BJ (cell line): ENCODE results near the gene ZNF554. TPM values are rescaled to one million over a fixed set of nuclear protein-coding genes. Genes with fewer than 3 reads are reported as not detected.

Experiments used
- CTCF ChIA-PET: fragments of 350-600 bp; formaldehyde crosslinking; extraction: SDS; loops from one replicate; lab custom pipeline; 2021; ENCODE audit warnings: antibody characterized with exemption, inconsistent platforms; lab: Yijun Ruan, JAX
- POLR2A ChIA-PET: fragments of 300-600 bp; sonication (Branson Sonifier 250); formaldehyde crosslinking; extraction: SDS; loops from one replicate; lab custom pipeline; 2021; ENCODE audit warnings: antibody characterized with exemption; lab: Charles Lee
- DNase-seq: peaks from one replicate; pipeline ENCODE4 v3.0.0-alpha.2; 2011; ENCODE audit warnings: low read depth
- H3K27me3 ChIP-seq: 2 replicates; pipeline ENCODE4 v1.6.0; 2011; ENCODE audit warnings: low read length; ENCODE audit not compliant: control insufficient read depth, insufficient read depth
- H3K36me3 ChIP-seq: 2 replicates; pipeline ENCODE4 v1.5.1; 2011; ENCODE audit warnings: low read length; ENCODE audit not compliant: control insufficient read depth, insufficient read depth
- H3K4me3 ChIP-seq: 2 replicates; pipeline ENCODE4 v1.5.1; 2011; ENCODE audit warnings: low read depth, mild to moderate bottlenecking, control low read depth, low read length
- polyA plus RNA-seq: library from polyadenylated mRNA; depleted of rRNA; stranded (reverse); fragments of >200 nt; gene quantifications from 2 replicates; pipeline ENCODE4 v1.2.3, GENCODE V29; 2011
- TF ChIP-seq, protein P1 (sequence below): IDR thresholded peaks from 2 replicates; pipeline ENCODE4 v1.5.1; 2011; ENCODE audit warnings: low read depth, mild to moderate bottlenecking, control low read depth, inconsistent platforms, low read length, moderate library complexity; ENCODE audit not compliant: insufficient read depth

Gene ZNF554
- polyA plus RNA-seq, 1 experiment, result 2.1 TPM

DNA sequence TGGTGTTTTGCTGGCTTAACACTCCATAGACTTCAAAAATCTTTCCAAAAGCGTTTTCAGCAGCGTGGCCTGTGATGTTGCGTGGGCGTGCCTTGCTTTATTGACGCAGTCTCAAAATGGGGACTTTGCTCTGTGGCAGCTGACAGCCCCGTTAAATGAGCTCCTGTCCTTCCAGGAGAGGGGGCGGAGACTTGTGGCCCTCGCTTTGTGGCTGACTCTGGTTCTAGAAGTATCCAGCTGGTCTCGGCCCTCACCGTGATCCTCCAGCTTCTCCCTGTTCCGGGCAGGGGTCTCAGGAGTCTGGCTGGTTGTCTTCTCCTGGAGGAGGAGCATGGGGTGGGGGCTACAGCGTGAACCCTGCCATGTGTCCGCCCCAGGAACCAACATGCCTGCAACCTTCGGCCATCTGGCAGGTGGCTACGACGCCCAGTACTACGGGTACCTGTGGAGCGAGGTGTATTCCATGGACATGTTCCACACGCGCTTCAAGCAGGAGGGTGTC, 8.4 kb upstream of the ZNF554 start:
- ChIA-PET CTCF (no interaction called here), POLR2A (no interaction called here)
- TF ChIP-seq, protein P1, sequence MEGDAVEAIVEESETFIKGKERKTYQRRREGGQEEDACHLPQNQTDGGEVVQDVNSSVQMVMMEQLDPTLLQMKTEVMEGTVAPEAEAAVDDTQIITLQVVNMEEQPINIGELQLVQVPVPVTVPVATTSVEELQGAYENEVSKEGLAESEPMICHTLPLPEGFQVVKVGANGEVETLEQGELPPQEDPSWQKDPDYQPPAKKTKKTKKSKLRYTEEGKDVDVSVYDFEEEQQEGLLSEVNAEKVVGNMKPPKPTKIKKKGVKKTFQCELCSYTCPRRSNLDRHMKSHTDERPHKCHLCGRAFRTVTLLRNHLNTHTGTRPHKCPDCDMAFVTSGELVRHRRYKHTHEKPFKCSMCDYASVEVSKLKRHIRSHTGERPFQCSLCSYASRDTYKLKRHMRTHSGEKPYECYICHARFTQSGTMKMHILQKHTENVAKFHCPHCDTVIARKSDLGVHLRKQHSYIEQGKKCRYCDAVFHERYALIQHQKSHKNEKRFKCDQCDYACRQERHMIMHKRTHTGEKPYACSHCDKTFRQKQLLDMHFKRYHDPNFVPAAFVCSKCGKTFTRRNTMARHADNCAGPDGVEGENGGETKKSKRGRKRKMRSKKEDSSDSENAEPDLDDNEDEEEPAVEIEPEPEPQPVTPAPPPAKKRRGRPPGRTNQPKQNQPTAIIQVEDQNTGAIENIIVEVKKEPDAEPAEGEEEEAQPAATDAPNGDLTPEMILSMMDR, result no peak
- DNase-seq, result no peak
- no peaks in the 10 kb centered on the region for H3K27me3 ChIP-seq
- H3K36me3 ChIP-seq, result peaks cover 26% of the 10 kb centered on the region
- H3K4me3 ChIP-seq, result no peak overlapping the region

DNA sequence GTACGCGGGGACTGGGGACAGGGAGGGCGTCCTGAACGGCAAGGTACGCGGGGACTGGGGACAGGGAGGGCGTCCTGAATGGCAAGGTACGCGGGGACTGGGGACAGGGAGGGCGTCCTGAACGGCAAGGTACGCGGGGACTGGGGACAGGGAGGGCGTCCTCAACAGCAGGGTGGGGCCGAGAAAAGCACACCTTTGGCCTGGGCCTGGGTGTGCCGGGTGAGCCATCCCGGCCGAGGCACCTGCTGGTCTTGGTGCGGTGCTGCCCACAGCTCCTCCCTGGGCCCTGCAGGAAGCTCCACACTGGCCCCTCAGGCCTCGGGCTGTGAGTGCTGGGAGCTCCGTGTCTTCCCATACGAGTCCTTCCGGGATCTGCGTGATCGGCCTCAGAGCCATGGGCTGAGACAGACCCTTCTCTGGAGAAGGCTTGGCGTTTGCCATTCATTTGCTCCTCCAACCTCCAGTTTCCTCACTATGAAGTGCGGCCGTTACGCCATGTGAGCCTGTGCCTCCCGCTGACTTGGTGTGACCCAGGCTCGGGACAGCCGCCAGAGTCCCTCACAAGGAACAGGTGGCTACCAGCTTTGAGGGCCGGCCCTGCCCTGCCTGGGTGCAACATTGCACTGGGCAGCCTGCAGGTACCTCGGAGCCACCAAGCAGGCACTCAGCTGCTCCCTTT, 7.8 kb upstream of the ZNF554 start:
- TF ChIP-seq, protein P1, result no peak
- H3K36me3 ChIP-seq, result peaks cover 26% of the 10 kb centered on the region
- ChIA-PET POLR2A (no interaction called here), CTCF (no interaction called here)
- H3K4me3 ChIP-seq, result no peak overlapping the region
- no peaks in the 10 kb centered on the region for H3K27me3 ChIP-seq
- DNase-seq, result no peak

DNA sequence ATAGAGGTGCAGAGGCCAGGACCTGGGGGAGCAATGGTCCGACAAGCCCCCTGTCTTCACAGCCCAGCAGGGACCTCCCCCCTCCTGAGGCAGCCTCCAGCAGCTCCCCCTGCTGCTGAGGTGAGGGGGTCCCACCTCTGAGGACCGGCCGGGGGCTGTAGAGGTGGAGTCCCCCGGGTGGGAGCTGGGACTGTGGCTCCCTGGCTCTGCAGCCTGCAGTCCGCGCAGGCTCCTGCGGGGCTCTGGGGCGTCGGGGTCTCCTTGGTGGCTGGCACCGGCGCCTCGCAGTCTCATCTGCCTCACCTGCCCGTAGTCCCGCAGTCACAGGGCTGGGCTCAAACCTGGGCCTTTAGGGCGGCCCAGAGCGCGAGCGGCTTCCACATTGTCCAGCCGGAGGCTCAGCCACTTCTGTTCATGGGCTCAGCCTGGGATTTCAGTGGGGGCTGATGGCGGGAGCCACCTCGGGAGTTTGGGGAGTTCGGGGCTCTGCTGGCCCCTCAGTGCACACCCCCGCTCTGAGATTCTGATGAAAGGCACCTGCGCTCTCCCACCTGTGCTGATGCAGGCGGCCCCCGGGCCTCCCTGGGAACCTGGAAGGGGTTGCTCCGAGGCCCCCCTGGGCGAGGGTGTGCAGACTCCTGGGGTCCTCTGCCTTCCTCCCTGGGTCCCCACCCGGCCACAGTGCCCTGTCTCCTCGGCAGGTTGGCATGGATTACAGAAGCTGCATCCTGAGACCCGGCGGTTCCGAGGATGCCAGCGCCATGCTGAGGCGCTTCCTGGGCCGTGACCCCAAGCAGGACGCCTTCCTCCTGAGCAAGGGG, 7.0 kb upstream of the ZNF554 start:
- TF ChIP-seq, protein P1, result no peak
- Histone ChIP-seq H3K36me3 (peaks cover 23% of the 10 kb centered on the region), H3K27me3 (no peaks in the 10 kb centered on the region), H3K4me3 (no peak overlapping the region)
- DNase-seq, result no peak
- ChIA-PET CTCF (interaction anchor here (1.2 kb wide), 1 partner anchor 75 kb away, joined by 3 read pairs; no protein-coding TSS in a partner anchor), POLR2A (no interaction called here)

DNA sequence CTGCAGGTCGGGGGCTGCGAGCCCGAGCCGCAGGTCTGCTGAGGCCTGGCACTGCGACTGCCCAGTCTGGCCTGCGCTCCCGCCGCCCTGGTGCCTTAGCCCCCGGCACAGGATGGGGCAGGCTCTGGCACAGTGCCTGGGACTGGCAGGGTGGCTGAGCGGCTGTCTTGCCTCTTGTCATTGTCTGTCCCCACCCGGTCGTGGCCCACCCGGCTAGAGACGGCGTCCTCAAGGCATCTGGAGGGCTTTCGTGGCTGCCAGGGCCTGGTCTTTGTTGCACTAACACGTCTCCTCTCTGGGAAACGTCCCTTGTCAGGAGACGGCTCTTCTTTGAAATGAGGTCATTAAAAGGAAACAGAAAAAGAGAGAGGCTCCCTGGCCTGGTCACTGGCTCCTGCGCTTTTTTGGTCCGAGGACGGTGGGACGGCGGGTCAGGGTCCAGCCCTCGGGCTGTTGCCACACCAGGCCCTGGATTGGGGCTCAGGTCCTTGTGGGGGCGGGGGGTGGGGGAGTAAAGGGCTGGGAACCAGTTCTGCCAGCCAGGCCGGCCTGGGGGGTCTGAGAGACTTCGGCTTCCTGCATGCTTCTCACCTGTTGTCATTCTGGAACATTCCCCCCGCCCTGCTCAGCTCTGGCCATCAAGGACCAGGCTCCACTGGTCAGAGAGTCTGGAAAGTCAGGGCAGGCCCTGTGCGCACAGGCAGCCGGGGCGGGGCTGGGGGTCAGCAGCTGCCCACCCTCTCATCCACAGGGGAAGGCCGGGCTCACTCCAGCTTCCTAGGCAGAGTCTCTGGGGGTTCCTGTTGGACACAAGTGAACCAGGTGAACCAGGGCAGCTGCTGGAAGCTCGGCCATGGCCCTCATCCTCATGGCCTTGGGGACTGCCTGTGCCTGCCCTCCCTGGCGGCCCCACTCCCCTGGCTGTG, 6.2 kb upstream of the ZNF554 start:
- no peak for DNase-seq
- Histone ChIP-seq H3K4me3 (no peak overlapping the region), H3K36me3 (peaks cover 20% of the 10 kb centered on the region), H3K27me3 (no peaks in the 10 kb centered on the region)
- TF ChIP-seq, protein P1, result no peak
- ChIA-PET POLR2A (no interaction called here), CTCF (interaction anchor here (1.1 to 1.2 kb wide), 2 partner anchors 45 to 74 kb away, joined by 3 read pairs; no protein-coding TSS in a partner anchor)
